SK-N-SH (cell line): Measurements from ENCODE around the gene PLAC9. TPM values are rescaled to one million over a fixed set of nuclear protein-coding genes. Genes with fewer than 3 reads are reported as not detected.

Experiments
- CTCF ChIA-PET: fragments of 300-600, 350-600 bp; formaldehyde crosslinking; extraction: SDS; loops from one replicate; lab custom pipeline; 2021; lab: Yijun Ruan, JAX
- POLR2A ChIA-PET: fragments of 350-600 bp; sonication (Branson Sonifier 250); formaldehyde crosslinking; extraction: SDS; loops from one replicate; lab custom pipeline; 2020; ENCODE audit warnings: antibody characterized with exemption, inconsistent platforms; lab: Yijun Ruan, JAX
- DNase-seq: peaks from one replicate; pipeline ENCODE4 v3.0.0; 2012
- H2AFZ ChIP-seq: fragments of 200-600 bp; sonication (generic); 2 replicates; pipeline ENCODE4 v1.8.1; 2016; ENCODE audit warnings: antibody characterized with exemption, mild to moderate bottlenecking, low read depth
- H3F3A ChIP-seq: fragments of 200-600 bp; sonication (generic); replicated peaks from 2 replicates; pipeline ENCODE3; 2016; ENCODE audit warnings: antibody characterized with exemption, mild to moderate bottlenecking; ENCODE audit not compliant: insufficient read depth
- H3K27ac ChIP-seq, 2 experiments: fragments of 200-500 bp in 1 of 2; fragments of 200-600 bp in 1 of 2; sonication (Bioruptor generic) in 1 of 2; sonication (generic), shearing (Covaris generic) in 1 of 2; 2 replicates each; pipeline versions ENCODE4 v1.5.1 to v1.6.1; 2014 to 2016; ENCODE audit warnings: low read depth in 2 of 2, inconsistent platforms in 1 of 2, low read length in 1 of 2, mild to moderate bottlenecking in 1 of 2, mixed read lengths in 1 of 2
- H3K27me3 ChIP-seq: fragments of 200-600 bp; sonication (generic), shearing (Covaris generic); 2 replicates; pipeline ENCODE4 v1.6.1; 2016; ENCODE audit warnings: mixed run types; ENCODE audit not compliant: insufficient read depth
- H3K36me3 ChIP-seq, 2 experiments: fragments of 200-500 bp in 1 of 2; fragments of 200-600 bp in 1 of 2; sonication (Bioruptor generic) in 1 of 2; sonication (generic) in 1 of 2; replicated peaks in 1 of 2; 2 replicates each; pipeline versions ENCODE3 to v1.5.1; 2014 to 2016; ENCODE audit warnings: low read length in 1 of 2, mild to moderate bottlenecking in 1 of 2; ENCODE audit not compliant: insufficient read depth in 2 of 2, control insufficient read depth in 1 of 2
- H3K4me1 ChIP-seq, 2 experiments: fragments of 200-500 bp in 1 of 2; fragments of 200-600 bp in 1 of 2; sonication (Bioruptor generic) in 1 of 2; sonication (generic), shearing (Covaris generic) in 1 of 2; 2 replicates each; pipeline versions ENCODE4 v1.5.1 to v1.6.1; 2014 to 2016; ENCODE audit warnings: low read depth in 1 of 2, low read length in 1 of 2, mixed run types in 1 of 2; ENCODE audit not compliant: insufficient read depth in 2 of 2, control insufficient read depth in 1 of 2
- H3K4me2 ChIP-seq: fragments of 200-600 bp; sonication (generic), shearing (Covaris generic); 2 replicates; pipeline ENCODE4 v1.6.1; 2017; ENCODE audit warnings: mixed run types
- H3K4me3 ChIP-seq, 2 experiments: fragments of 200-500 bp in 1 of 2; fragments of 200-600 bp in 1 of 2; sonication (Bioruptor generic) in 1 of 2; sonication (generic), shearing (Covaris generic) in 1 of 2; 2 replicates each; pipeline versions ENCODE4 v1.5.1 to v1.8.1; 2014 to 2016; ENCODE audit warnings: low read depth in 2 of 2, inconsistent platforms in 1 of 2, low read length in 1 of 2, mild to moderate bottlenecking in 1 of 2, mixed read lengths in 1 of 2, moderate library complexity in 1 of 2
- H3K79me2 ChIP-seq: fragments of 200-600 bp; sonication (generic); 2 replicates; pipeline ENCODE4 v1.8.1; 2017; ENCODE audit warnings: mild to moderate bottlenecking; ENCODE audit not compliant: insufficient read depth
- H3K9ac ChIP-seq: fragments of 200-600 bp; sonication (generic); 2 replicates; pipeline ENCODE4 v1.6.1; 2017; ENCODE audit warnings: mixed run types
- H3K9me2 ChIP-seq: fragments of 200-600 bp; sonication (generic); 2 replicates; pipeline ENCODE4 v1.6.1; 2017; ENCODE audit warnings: mixed run types
- H3K9me3 ChIP-seq: fragments of 200-600 bp; sonication (generic); 2 replicates; pipeline ENCODE4 v1.6.1; 2017; ENCODE audit warnings: mixed run types, mild to moderate bottlenecking, moderate library complexity
- H4K20me1 ChIP-seq: fragments of 200-600 bp; sonication (generic); 2 replicates; pipeline ENCODE4 v1.6.1; 2017; ENCODE audit warnings: mild to moderate bottlenecking, mixed run types; ENCODE audit not compliant: insufficient read depth
- ELF1 ChIP-seq: IDR thresholded peaks from 2 replicates; pipeline ENCODE4 v1.4.0; 2012
- EP300 ChIP-seq, 2 experiments: IDR thresholded peaks; 2 replicates each; pipeline versions ENCODE4 v1.4.0 to v1.6.1; 2012; ENCODE audit warnings: borderline replicate concordance in 1 of 2, low read depth in 1 of 2, low read length in 1 of 2
- EZH2phosphoT487 ChIP-seq: fragments of 200-600 bp; sonication (generic); IDR thresholded peaks from 2 replicates; pipeline ENCODE4 v1.6.1; 2017; ENCODE audit warnings: low read depth, mixed run types, mild to moderate bottlenecking, antibody characterized with exemption, moderate library complexity, borderline replicate concordance
- GABPA ChIP-seq: IDR thresholded peaks from 2 replicates; pipeline ENCODE4 v1.4.0; 2012; ENCODE audit warnings: low read depth, mild to moderate bottlenecking
- GATA2 ChIP-seq: sonication (generic); formaldehyde crosslinking; IDR thresholded peaks from 2 replicates; pipeline ENCODE4 v1.5.0; 2020; ENCODE audit warnings: mild to moderate bottlenecking, missing genetic modification reagents
- IRF3 ChIP-seq: fragments of 150-350 bp; IDR thresholded peaks from 2 replicates; pipeline ENCODE4 v1.6.1; 2016; ENCODE audit warnings: mild to moderate bottlenecking, low read depth, low read length
- MEF2A ChIP-seq: IDR thresholded peaks from 2 replicates; pipeline ENCODE4 v1.4.0; 2012; ENCODE audit warnings: low read depth, borderline replicate concordance
- MXI1 ChIP-seq: IDR thresholded peaks from 2 replicates; pipeline ENCODE4 v1.6.1; 2012; ENCODE audit warnings: mild to moderate bottlenecking, low read depth, low read length, improper control_type of control experiment
- NRF1 ChIP-seq: IDR thresholded peaks from 2 replicates; pipeline ENCODE4 v1.6.1; 2012; ENCODE audit warnings: low read depth, mild to moderate bottlenecking, low read length
- POLR2AphosphoS5 ChIP-seq: IDR thresholded peaks from 2 replicates; pipeline ENCODE4 v1.6.1; 2012; ENCODE audit warnings: low read depth, low read length
- RCOR1 ChIP-seq: fragments of 150-350 bp; IDR thresholded peaks from 2 replicates; pipeline ENCODE4 v1.6.1; 2017; ENCODE audit warnings: antibody characterized with exemption, low read length
- RFX5 ChIP-seq: IDR thresholded peaks from 2 replicates; pipeline ENCODE4 v1.6.1; 2012; ENCODE audit warnings: mild to moderate bottlenecking, improper control_type of control experiment, low read length
- RXRA ChIP-seq: IDR thresholded peaks from 2 replicates; pipeline ENCODE4 v1.4.0; 2012; ENCODE audit warnings: low read depth, mild to moderate bottlenecking, borderline replicate concordance
- SMC3 ChIP-seq: IDR thresholded peaks from 2 replicates; pipeline ENCODE4 v1.6.1; 2012; ENCODE audit warnings: low read depth, low read length, improper control_type of control experiment
- TAF1 ChIP-seq: IDR thresholded peaks from 2 replicates; pipeline ENCODE4 v1.6.1; 2012; ENCODE audit warnings: low read depth, mild to moderate bottlenecking, low read length, moderate library complexity, borderline replicate concordance
- USF2 ChIP-seq: fragments of 150-350 bp; IDR thresholded peaks from 2 replicates; pipeline ENCODE4 v1.6.1; 2017; ENCODE audit warnings: antibody characterized with exemption, low read length, low read depth, borderline replicate concordance
- WGBS: methylation state at CpG from one replicate; pipeline ENCODE4 v1.1.6; 2017; ENCODE audit warnings: low lambda C conversion rate; 5-methylcytosine and 5-hydroxymethylcytosine counted together
- polyA plus RNA-seq, 3 experiments: library from polyadenylated mRNA; depleted of rRNA; stranded (reverse); fragments of >200 nt; gene quantifications; 2 replicates each; pipeline ENCODE4 v1.2.3, GENCODE V29; 2012
- TF ChIP-seq, protein P1 (sequence below): IDR thresholded peaks from 2 replicates; pipeline ENCODE4; 2012
- TF ChIP-seq, protein P2 (sequence below): IDR thresholded peaks from 2 replicates; pipeline ENCODE4 v1.4.0; 2012; ENCODE audit warnings: low read depth, borderline replicate concordance

PLAC9 gene
- polyA plus RNA-seq, 1 of the 3 experiments (the other 2 are of a cell fraction), result 0.21 TPM

DNA sequence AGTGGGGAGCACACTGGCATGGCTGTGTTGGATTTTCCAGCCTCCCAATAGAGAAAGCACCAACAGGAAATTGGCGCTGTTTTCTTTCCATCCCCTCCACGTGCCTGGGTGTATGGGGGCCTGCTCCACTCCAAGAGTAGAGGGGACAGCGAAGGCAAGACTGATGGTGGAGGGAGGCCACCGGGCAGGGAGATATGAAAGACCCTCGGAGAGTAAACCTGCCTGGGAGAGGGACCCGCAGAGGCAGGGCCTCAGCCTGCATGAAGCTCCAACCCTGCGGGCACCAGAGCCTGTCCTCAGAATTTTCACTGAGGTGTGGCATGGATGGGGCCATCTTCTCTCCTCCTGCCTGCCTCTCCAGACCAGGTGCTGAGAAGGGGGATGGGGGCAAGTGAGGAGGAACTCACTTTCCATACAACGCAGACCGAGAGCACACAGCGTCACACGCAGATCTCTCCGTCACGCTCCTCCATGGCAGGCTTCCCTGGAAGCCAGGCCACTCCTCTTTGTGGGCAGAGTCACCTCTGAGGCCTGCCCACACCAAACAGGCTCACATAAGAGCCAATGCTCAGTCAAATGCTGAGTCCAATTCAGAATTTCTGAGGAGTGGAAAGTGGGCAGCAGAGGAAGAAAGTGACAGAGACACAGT lies 54.0 kb downstream of the PLAC9 start:
- no peaks in the 10 kb centered on the region for H3K9me2 ChIP-seq
- no peak overlapping the region for H3K4me3 ChIP-seq
- peaks cover 63% of the 10 kb centered on the region for H4K20me1 ChIP-seq
- no peaks in the 10 kb centered on the region for H3K9me3 ChIP-seq
- DNase-seq, result no peak
- H3K79me2 ChIP-seq, result peaks cover 72% of the 10 kb centered on the region
- CTCF ChIA-PET, result no interaction called here
- H3K4me2 ChIP-seq, result no peak overlapping the region
- 92% methylated on average over 13 of the region's 13 CpGs for WGBS
- H3K27me3 ChIP-seq, result no peaks in the 10 kb centered on the region
- no peaks in the 10 kb centered on the region for H3F3A ChIP-seq
- H3K27ac ChIP-seq, result no peak overlapping the region
- no peak for TF ChIP-seq RXRA
- TF ChIP-seq USF2, result no peak
- TF ChIP-seq, protein P1, sequence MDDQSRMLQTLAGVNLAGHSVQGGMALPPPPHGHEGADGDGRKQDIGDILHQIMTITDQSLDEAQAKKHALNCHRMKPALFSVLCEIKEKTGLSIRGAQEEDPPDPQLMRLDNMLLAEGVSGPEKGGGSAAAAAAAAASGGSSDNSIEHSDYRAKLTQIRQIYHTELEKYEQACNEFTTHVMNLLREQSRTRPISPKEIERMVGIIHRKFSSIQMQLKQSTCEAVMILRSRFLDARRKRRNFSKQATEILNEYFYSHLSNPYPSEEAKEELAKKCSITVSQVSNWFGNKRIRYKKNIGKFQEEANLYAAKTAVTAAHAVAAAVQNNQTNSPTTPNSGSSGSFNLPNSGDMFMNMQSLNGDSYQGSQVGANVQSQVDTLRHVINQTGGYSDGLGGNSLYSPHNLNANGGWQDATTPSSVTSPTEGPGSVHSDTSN, result no peak
- TF ChIP-seq NRF1, result no peak
- TF ChIP-seq MEF2A, result no peak
- TF ChIP-seq MXI1, result no peak
- no peak for TF ChIP-seq TAF1
- TF ChIP-seq GABPA, result no peak
- TF ChIP-seq, protein P2, sequence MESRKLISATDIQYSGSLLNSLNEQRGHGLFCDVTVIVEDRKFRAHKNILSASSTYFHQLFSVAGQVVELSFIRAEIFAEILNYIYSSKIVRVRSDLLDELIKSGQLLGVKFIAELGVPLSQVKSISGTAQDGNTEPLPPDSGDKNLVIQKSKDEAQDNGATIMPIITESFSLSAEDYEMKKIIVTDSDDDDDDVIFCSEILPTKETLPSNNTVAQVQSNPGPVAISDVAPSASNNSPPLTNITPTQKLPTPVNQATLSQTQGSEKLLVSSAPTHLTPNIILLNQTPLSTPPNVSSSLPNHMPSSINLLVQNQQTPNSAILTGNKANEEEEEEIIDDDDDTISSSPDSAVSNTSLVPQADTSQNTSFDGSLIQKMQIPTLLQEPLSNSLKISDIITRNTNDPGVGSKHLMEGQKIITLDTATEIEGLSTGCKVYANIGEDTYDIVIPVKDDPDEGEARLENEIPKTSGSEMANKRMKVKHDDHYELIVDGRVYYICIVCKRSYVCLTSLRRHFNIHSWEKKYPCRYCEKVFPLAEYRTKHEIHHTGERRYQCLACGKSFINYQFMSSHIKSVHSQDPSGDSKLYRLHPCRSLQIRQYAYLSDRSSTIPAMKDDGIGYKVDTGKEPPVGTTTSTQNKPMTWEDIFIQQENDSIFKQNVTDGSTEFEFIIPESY, result no peak
- no peak for TF ChIP-seq EP300 (IDR thresholded peaks at IDR 0.05; ENCODE audit: borderline replicate concordance in 1 of 2, low read depth in 1 of 2, low read length in 1 of 2)
- no peak for TF ChIP-seq RCOR1
- TF ChIP-seq GATA2 (CRISPR knock-in tag), result no peak
- TF ChIP-seq SMC3, result no peak
- TF ChIP-seq POLR2AphosphoS5, result no peak
- no peak for TF ChIP-seq EZH2phosphoT487
- no peak for TF ChIP-seq IRF3
- no peak for TF ChIP-seq RFX5
- TF ChIP-seq ELF1, result no peak
- TF ChIP-seq, all 33 proteins: peak for 0
- H3K4me1 ChIP-seq, result no peaks in the 10 kb centered on the region
- no peak overlapping the region for H2AFZ ChIP-seq
- no peak overlapping the region for H3K9ac ChIP-seq
- POLR2A ChIA-PET, result no interaction called here
- H3K36me3 ChIP-seq, result no peaks in the 10 kb centered on the region
